Head of caudate nucleus (tissue), 42 donors: ENCODE results near the gene SULT1C3.
"Not testable (repeated sequence)": the region's sequence is repeated elsewhere in the genome, so short reads cannot be mapped to it uniquely, and the experiment has no call there.

Experiments used
- DNase-seq, 42 donors: peaks; one replicate each; pipeline versions ENCODE4 v3.0.0 to v3.0.0-alpha.2; 2020 to 2021; ENCODE audit warnings: mixed read lengths in 7 of 42
- intact Hi-C: fragments of 100-400 bp; cut with DNase I; formaldehyde crosslinking; loops from one replicate; pipeline ENCODE4 v1.15.0; 2022

SULT1C3 gene

GRCh38 chr2:108240966-108241365 lies 1.2 kb downstream of the SULT1C3 start:
- intact Hi-C loops, result no loop called here
- no peak for DNase-seq

- intact Hi-C loops, result no loop called here
- no peak for DNase-seq
Observed at GRCh38 chr2:108243566-108243965, 3.8 kb downstream of the SULT1C3 start.

- DNase-seq, result no peak
- intact Hi-C loops, result no loop called here
Observed at GRCh38 chr2:108244667-108245414, 5.1 kb downstream of the SULT1C3 start.

GRCh38 chr2:108253106-108253505 lies 13.3 kb downstream of the SULT1C3 start:
- DNase-seq, result no peak
- intact Hi-C loops, result no loop called here

- intact Hi-C loops, result no loop called here
- DNase-seq, result no peak
Observed at GRCh38 chr2:108257757-108258331, 18.1 kb downstream of the SULT1C3 start.

DNA sequence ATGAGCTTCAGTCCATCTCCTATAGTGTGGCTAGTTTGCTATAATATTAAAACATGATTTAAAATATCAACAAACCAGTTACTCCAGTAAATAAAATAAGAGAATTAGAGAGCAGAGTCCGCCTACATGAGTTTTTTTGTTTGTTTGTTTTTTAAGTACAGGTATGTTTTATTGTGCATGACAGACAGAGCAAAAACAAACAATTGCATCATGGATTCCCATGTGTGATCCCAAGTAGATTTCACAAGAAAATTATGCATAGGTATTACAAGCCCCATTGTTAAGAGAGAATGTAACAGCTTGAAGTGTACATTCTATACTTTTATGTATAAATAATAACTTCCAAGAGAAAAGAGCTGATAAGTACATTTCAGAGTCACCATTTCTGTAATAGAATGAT lies 21.0 kb downstream of the SULT1C3 start:
- no peak for DNase-seq
- intact Hi-C loops, result no loop called here

- intact Hi-C loops, result no loop called here
- DNase-seq, result no peak
Observed at GRCh38 chr2:108262036-108262435, 22.3 kb downstream of the SULT1C3 start.

- intact Hi-C loops, result no loop called here
- no peak for DNase-seq
Observed at GRCh38 chr2:108263401-108263800, 23.6 kb downstream of the SULT1C3 start.

DNA sequence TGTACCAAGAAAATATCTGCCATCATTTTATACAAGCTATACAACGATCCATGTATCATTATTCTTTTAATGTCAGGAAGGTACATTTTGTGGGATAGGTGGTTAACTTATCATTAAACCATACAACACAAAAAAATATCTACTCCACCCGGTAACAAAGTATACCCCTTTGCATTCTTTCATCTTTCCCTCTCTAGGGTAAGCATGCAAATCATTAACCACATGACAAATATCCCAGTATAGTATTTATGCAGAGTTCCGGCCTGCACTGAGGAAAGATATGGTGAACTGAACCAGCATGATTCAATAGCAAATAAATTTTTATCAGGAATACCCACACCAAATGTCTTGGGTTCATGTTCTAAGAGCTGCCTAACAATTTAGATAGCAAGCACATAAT lies 26.4 kb downstream of the SULT1C3 start:
- no peak for DNase-seq
- intact Hi-C loops, result no loop called here

DNA sequence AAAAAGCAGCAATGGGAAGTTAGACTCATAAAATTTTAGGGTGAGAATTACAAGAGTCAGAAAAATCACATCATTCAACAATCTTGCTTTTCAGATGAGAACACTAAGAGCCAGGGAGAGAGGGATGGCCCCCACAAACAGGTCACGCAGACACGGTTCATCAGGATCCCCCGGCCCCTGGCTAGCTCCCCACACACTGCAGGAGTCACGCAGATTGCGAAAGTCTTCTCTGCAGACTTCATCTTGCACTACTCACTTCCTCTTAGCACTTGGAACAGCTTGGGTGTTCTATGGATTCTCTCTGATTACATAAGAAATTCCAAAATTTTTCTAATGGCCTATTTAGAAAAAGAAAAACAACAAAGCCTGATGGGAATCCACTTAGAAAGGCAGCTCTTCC lies 27.3 kb downstream of the SULT1C3 start:
- intact Hi-C loops, result no loop called here
- DNase-seq, result peak in 4 of 42 donors; percentile 7 to 26 (median 18)

DNA sequence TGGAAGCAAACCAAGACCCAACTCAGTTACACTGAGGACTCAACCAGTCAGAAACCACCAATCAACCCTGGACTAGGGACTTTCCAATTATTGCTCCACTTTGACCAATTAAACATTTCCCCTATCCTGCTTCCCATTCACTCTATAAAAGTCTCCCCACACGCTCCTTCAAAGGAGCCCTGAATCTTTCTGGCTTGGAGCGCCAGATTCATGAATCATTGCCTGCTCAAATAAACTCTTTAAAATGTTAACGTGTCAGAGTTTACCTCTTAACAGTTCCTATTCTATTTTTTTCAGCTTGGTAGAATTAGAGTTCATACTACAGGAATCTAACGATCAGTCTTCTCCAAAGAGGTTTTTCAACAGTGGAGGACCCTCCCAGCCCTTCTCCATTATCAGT lies 28.2 kb downstream of the SULT1C3 start:
- intact Hi-C loops, result no loop called here
- DNase-seq, result peak in 2 of 42 donors; percentile 11 to 36

- intact Hi-C loops, result no loop called here
Observed at GRCh38 chr2:108270346-108270745, 30.6 kb downstream of the SULT1C3 start.

GRCh38 chr2:108270768-108271506 lies 31.2 kb downstream of the SULT1C3 start:
- no peak for DNase-seq
- intact Hi-C loops, result no loop called here

More at GRCh38 chr2:108270346-108270745, 30.6 kb downstream of the SULT1C3 start:
- no peak for DNase-seq

GRCh38 chr2:108271691-108272253 lies 32.0 kb downstream of the SULT1C3 start:
- intact Hi-C loops, result no loop called here
- no peak for DNase-seq

DNA sequence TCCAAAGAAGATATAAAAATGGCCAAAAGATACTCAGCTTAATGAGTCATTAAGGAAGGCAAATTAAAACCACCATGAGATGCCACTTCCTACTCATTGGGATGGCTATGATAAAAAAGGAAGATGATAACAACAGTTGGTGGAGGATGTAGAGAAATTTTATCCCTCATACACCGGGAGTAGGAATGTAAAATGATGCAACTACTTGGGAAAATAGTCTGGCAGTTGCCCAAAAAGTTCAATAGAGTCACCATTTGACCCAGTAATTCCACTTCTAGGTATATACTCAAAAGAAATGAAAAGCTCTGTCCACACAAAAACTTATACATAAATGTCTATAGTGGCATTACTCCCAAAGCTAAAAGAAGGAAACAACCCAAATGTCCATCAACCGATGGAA lies 38.9 kb downstream of the SULT1C3 start:
- intact Hi-C loops, result no loop called here
- DNase-seq, result no peak

- intact Hi-C loops, result no loop called here
- no peak for DNase-seq
Observed at GRCh38 chr2:108279468-108279867, 39.7 kb downstream of the SULT1C3 start.

GRCh38 chr2:108280466-108280865 lies 40.7 kb downstream of the SULT1C3 start:
- intact Hi-C loops, result no loop called here
- DNase-seq, result no peak

DNA sequence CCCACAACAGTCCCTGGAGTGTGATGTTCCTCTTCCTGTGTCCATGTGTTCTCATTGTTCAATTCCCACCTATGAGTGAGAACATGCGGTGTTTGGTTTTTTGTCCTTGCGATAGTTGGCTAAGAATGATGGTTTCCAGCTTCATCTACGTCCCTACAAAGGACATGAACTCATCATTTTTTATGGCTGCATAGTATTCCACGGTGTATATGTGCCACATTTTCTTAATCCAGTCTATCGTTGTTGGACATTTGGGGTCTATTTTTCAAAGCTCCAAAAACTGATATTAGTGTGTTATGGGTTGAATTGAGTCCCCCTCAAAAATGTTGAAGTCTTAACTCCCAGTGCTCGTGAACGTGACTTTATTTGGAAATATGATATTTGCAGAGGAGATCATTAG lies 44.8 kb downstream of the SULT1C3 start:
- peak in 1 of 42 donors; percentile 14 for DNase-seq
- intact Hi-C loops, result not testable (repeated sequence)

GRCh38 chr2:108285616-108286015 lies 45.8 kb downstream of the SULT1C3 start:
- peak in 1 of 42 donors; percentile 1 for DNase-seq
- intact Hi-C loops, result no loop called here

DNA sequence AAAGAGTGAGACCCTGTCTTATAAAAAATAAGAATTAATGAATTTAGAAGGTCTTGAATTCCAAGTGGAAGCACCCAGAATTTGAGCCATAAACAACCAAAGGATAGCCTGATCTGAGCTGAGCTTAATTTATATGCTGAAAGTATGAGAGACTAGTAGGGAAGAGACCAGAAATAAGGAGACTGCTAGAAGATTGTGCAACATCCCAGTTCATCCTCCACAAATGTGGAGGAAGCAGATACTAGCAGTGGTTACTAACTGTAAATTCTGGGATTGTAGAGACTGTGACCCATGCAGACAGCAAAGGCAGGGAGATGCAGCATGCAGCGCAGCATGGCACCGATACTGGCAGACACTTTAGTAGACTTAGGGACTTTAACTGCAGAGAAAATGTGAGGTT lies 47.4 kb downstream of the SULT1C3 start:
- intact Hi-C loops, result no loop called here
- peak in 1 of 42 donors; percentile 25 for DNase-seq
